ENCODE data around the gene MICOS13. TPM values are rescaled to one million over a fixed set of nuclear protein-coding genes. Genes with fewer than 3 reads are reported as not detected.

The MICOS13 gene
- total RNA-seq, 2 donors from 2014 or later, result 42.8 to 54.2 TPM

DNA sequence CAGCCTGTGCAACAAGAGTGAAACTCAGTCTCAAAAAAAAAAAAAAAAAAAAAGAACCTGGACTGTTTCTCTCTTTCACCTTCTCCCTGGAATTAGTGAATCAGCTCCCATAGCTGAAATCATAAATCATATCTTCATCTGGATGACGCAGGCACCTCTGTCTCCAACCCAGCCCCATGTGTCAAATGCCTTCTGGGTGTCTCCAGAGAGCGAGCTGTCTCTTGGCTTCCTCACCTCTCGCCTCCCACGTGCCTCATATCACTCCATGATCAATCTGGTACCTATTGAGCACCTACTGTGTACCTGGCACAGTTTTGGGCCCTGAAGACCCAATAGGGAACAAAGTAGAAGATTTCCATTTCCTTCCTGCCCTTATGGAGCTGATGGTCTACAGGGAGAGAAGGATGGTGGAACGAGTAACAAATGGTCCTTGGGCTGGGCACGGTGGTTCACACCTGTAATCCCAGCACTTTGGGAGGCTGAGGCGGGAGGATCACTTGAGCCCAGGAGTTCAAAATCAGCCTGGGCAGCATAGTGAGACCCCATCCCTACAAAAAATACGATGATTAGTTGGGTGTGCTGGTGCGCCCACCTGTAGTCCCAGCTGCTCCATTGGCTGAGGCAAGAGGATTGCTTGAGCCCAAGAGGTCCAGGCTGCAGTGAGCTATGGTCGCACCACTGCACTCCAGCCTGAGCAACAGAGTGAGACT, 3.0 kb upstream of the MICOS13 start:
- Histone ChIP-seq H3K27me3 (replicated peaks; ENCODE audit: insufficient read depth) (no peaks in the 10 kb centered on the region), H3K9me3 (no peaks in the 10 kb centered on the region), H3K36me3 (no peaks in the 10 kb centered on the region), H3K4me1 (replicated peaks) (peaks cover 7% of the 10 kb centered on the region), H3K4me3 (no peak overlapping the region), H3K27ac (no peak overlapping the region)
- DNase-seq (ENCODE audit: low spot score), result no peak
- intact Hi-C loops (cut with DNase I), result no loop called here
- WGBS, result 91% methylated on average over 10 of the region's 10 CpGs
- no peak for TF ChIP-seq POLR2AphosphoS5 (IDR thresholded peaks at IDR 0.05)
- TF ChIP-seq, protein P1, sequence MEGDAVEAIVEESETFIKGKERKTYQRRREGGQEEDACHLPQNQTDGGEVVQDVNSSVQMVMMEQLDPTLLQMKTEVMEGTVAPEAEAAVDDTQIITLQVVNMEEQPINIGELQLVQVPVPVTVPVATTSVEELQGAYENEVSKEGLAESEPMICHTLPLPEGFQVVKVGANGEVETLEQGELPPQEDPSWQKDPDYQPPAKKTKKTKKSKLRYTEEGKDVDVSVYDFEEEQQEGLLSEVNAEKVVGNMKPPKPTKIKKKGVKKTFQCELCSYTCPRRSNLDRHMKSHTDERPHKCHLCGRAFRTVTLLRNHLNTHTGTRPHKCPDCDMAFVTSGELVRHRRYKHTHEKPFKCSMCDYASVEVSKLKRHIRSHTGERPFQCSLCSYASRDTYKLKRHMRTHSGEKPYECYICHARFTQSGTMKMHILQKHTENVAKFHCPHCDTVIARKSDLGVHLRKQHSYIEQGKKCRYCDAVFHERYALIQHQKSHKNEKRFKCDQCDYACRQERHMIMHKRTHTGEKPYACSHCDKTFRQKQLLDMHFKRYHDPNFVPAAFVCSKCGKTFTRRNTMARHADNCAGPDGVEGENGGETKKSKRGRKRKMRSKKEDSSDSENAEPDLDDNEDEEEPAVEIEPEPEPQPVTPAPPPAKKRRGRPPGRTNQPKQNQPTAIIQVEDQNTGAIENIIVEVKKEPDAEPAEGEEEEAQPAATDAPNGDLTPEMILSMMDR (IDR thresholded peaks at IDR 0.05), result no peak
- TF ChIP-seq POLR2A (IDR thresholded peaks at IDR 0.05), result no peak

DNA sequence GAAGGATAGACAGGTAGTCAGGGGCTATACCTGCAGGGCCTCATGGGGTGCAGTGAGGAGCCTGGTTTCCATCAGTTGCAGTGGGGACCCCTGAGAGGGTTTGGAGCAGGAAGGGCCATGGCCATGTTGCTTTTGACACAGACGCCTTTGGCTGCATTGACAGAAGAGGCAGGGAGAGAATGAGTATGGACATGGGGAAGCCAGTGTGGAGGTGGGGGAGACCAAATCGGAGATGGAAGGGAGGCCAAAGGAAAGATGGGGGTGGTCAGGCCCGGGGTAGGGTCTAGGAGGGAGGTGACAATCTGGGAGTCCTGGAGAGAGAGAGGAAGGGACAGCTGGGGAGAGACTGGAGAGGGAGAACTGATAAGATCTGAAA, 1.8 kb upstream of the MICOS13 start:
- H3K4me3 ChIP-seq, result no peak overlapping the region
- 95% methylated on average over 3 of the region's 3 CpGs for WGBS
- intact Hi-C loops (cut with DNase I), result no loop called here
- TF ChIP-seq, protein P1 (IDR thresholded peaks at IDR 0.05), result no peak
- TF ChIP-seq POLR2A (IDR thresholded peaks at IDR 0.05) (no peak), POLR2AphosphoS5 (IDR thresholded peaks at IDR 0.05) (no peak)
- H3K27me3 ChIP-seq (replicated peaks; ENCODE audit: insufficient read depth), result no peaks in the 10 kb centered on the region
- H3K9me3 ChIP-seq, result no peaks in the 10 kb centered on the region
- no peaks in the 10 kb centered on the region for H3K36me3 ChIP-seq
- H3K4me1 ChIP-seq (replicated peaks), result peaks cover 7% of the 10 kb centered on the region
- no peak for DNase-seq (ENCODE audit: low spot score)
- no peak overlapping the region for H3K27ac ChIP-seq

DNA sequence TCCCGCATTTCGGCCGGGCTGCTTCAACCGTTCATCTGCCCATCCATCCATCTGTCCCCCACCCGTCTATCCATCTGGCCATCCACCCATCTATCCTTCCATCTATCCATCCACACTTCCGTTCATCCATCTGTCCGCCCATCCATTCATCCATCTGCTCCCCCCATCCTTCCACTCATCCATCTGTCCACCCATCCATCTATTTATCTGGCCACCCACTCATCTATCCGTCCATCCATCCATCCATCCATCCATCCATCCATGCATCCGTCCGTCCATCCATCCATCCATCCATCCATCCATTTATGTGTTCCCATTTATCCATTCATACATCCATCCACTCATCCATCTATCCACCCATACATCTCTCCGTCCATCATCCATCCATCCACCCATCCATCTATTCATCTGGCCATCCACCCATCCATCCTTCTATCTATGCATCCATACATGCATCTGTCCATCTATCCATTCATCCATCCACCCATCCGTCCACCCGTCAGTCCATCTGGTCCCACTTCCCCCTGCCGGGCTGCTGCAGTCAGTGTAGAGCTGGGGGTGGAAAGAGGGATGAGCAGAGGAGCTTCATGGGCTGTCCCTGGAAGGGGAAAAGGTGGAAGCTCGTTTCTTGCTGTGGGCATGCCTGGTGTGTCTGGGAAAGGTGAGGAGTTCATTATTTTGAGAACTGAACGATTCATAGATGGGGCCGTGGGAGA, 1.2 kb upstream of the MICOS13 start:
- Histone ChIP-seq H3K27ac (no peak overlapping the region), H3K27me3 (replicated peaks; ENCODE audit: insufficient read depth) (no peaks in the 10 kb centered on the region), H3K36me3 (no peaks in the 10 kb centered on the region), H3K9me3 (no peaks in the 10 kb centered on the region), H3K4me3 (peak overlapping the region; percentile 69 to 84), H3K4me1 (replicated peaks) (peaks cover 7% of the 10 kb centered on the region)
- 63% methylated on average over 17 of the region's 17 CpGs for WGBS
- DNase-seq (ENCODE audit: low spot score), result no peak
- intact Hi-C loops (cut with DNase I), result no loop called here
- TF ChIP-seq, protein P1 (IDR thresholded peaks at IDR 0.05), result no peak
- TF ChIP-seq POLR2A (IDR thresholded peaks at IDR 0.05), result no peak
- no peak for TF ChIP-seq POLR2AphosphoS5 (IDR thresholded peaks at IDR 0.05)

DNA sequence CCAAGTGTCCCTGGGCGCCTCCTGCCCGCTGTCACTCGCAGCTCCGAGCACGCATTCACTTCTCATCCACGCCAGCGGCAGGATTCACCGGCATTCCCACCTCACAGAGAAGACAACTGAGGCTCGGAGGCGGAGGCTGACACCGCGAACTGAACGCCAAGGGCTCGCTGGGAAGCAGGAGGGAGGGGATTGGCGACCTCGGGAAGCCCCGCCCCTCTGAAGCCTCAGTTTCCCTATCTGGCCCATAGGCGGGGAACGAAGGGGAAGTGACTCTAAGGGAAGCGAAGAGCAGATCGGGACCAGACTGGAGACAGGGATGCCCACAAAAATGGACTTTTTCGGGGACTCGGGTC, 256 bp downstream of the MICOS13 start:
- WGBS, result under 1% methylated on average over 21 of the region's 23 CpGs
- Histone ChIP-seq H3K36me3 (no peaks in the 10 kb centered on the region), H3K4me3 (peak overlapping the region; percentile 69 to 84), H3K27me3 (replicated peaks; ENCODE audit: insufficient read depth) (no peaks in the 10 kb centered on the region), H3K4me1 (replicated peaks) (peaks cover 7% of the 10 kb centered on the region), H3K9me3 (no peaks in the 10 kb centered on the region), H3K27ac (peak overlapping the region; percentile 87 to 91)
- no peak for DNase-seq (ENCODE audit: low spot score)
- intact Hi-C loops (cut with DNase I), result no loop called here
- TF ChIP-seq POLR2AphosphoS5 (IDR thresholded peaks at IDR 0.05) (no peak), POLR2A (IDR thresholded peaks at IDR 0.05) (no peak)
- TF ChIP-seq, protein P1 (IDR thresholded peaks at IDR 0.05), result no peak

Data from prostate gland (tissue), 2 donors.